Activated CD4-positive, alpha-beta T cell treated with anti-CD3 and anti-CD28 coated beads, Interleukin-2, Interleukin-6, amounts not matched to agents 100 ng/mL and 50 ng/mL, durations not matched to agents 16 hours and 8 hours (primary cell): ENCODE data around the gene RASSF3.
A peak's percentile ranks its signal among the peaks of the same experiment; 100 is the strongest.

Experiments
- DNase-seq: peaks from one replicate; pipeline ENCODE4 v3.0.0-alpha.2; 2020

The RASSF3 gene

DNA sequence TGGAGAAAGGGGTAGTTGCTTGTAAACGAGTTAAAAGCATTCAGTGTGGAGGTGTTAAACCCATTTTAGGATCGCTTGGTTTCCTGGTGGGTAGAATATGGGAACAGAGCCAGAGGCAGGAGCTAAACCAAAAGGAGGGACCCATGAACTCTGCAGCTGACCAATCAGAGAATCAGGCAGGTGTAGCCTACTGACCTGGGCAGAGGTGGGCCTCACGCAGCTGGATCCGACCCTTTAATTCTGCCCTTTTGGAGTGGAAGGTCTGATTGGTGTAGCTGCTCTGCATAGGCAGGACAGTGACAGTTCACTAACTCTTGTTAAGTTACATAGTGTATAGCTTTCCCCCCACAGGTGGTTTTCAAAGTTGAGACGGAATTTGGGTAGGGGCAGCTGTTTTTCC is 85.3 kb downstream of the RASSF3 start:
- DNase-seq = no peak

GRCh38 chr12:64696080-64696741 is 85.9 kb downstream of the RASSF3 start:
- no peak for DNase-seq

DNA sequence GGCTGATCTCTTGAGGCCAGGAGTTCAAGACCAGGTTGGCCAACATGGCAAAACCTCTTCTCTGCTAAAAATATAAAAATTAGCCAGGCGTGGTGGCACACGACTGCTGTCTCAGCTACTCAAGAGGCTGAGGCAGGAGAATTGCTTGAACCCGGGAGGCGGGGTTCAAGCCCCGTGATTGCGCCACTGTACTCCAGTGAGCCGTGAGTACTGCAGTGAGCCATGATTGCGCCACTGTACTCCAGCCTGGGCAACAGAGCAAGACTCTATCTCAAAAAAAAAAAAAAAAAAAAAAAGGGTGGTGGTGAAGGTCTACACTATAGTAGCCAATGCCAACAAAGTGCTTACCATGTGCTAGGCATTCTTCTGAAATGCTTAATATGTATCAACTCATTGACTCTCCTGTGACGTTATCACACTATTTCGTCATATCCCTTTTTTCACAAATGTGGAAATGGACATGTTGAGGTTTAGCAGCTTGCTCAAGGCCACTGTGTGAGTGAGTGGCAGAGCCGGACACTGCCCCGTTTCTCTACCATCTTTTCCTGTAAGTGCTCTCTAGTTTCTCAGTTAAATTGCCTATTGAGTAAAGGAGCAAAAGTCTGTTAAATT is 89.3 kb downstream of the RASSF3 start:
- DNase-seq = no peak

DNA sequence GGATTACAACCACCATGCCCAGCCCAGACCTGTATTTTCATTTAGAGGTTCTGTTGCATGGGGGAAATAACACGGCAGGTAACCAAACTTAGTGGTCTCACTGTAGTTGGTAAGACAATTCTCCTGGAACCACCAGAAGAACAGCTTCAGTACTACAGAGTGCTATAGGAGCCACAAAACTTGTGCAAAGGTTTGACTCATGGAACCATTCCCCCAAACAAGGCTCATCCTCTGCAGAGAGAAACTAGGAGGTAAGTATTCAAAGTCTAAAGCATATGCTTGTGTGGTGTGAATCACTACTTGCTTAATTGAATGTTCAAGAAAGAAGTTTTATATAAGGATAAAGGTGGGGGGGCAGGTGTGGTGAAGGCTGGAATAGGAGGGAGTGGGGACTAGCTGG is 90.2 kb downstream of the RASSF3 start:
- no peak for DNase-seq

GRCh38 chr12:64701283-64701682 is 91.0 kb downstream of the RASSF3 start:
- no peak for DNase-seq

GRCh38 chr12:64706306-64706705 is 96.0 kb downstream of the RASSF3 start:
- DNase-seq = no peak

GRCh38 chr12:64706857-64707256 is 96.6 kb downstream of the RASSF3 start:
- no peak for DNase-seq

- DNase-seq = no peak
These were observed 97.1 kb downstream of the RASSF3 start for GRCh38 chr12:64707362-64707761.

- DNase-seq = no peak
These were observed 97.6 kb downstream of the RASSF3 start for GRCh38 chr12:64707926-64708325.

GRCh38 chr12:64709429-64709828 is 99.1 kb downstream of the RASSF3 start:
- DNase-seq = no peak

- no peak for DNase-seq
These were observed 103.1 kb downstream of the RASSF3 start for GRCh38 chr12:64713376-64713775.

DNA sequence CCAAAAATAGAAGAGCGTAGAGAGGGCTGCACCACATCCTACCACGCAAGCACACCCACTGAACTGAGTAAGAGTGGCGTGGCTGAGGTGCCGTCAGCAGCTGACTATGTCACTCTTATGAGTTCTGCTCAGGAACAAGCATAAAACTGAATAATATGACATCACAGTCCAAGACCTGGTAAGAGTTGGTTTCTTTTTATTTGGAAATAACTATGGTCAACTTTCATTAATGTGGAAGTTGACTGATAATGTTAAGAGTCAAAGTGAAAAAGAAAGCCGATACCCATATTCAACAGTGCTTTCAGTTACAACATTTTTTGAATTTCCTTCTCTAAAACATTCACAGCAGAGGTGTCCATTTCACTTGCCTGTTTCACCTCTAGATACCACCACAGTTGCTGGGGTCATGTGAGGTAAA is 104.3 kb downstream of the RASSF3 start:
- peak; percentile 44 for DNase-seq

DNA sequence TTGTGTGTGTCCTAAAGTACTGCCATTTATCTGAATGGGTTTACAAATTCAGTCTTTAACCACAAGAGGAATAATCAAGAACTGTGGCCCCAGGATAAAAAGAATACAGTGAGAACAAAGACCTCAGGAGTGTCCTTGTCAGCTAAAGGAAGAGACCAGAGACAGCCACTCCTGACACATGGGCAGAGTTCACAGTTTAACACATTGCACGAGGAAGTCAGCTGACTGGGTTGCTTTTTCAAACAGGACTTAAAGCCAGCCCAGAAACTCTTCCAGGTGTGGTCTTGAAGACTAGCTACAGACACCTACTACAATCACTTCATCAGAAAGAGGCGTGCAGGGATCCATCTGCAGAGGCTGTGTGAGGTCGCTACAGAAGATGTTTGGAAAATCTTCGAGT is 106.1 kb downstream of the RASSF3 start:
- no peak for DNase-seq

DNA sequence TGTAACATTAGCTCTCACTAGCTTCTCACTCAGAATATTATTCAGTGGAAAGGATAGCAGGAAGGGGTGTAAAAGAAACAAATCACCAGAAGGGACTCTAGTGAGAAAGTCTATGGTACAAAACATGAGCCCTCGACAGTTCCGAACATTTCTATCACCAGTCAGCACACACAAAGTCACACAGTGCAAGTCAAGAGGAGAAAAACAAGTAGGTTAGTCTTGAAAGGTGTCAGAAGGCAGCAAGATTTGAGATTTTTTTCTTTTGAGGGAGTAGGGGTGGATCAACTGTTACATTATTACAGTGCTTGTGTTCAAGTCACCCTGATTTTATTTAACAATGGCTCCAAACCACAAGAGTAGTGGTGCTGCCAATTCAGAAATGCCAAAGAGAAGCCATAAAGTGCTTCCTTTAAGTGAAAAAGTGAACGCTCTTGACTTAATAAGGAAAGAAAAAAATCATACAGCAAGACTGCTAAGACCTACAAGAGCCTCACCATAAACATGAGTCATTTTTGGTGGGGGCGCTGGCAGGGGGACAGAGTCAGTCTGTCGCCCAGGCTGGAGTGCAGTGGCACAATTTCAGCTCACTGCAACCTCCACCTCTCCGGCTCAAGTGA is 106.7 kb downstream of the RASSF3 start:
- no peak for DNase-seq

DNA sequence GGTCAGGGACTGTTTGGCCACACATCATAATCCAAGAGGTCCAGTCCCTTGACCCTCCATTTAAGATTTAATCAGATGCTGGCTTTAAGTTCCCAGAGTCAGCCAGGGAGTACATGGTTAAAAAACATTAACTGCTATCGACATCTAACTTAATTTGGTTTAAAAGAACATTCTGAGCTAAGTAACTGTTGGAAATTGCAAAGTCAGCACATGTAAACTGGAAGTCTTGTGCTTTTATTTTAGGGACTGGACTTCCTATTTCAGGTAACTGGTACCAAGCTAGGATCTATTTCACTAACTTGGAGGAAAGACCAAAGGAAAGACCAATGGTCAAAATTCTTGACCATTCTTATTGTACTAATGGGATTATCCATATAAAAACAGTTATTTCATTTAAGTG is 108.4 kb downstream of the RASSF3 start:
- DNase-seq = no peak

DNA sequence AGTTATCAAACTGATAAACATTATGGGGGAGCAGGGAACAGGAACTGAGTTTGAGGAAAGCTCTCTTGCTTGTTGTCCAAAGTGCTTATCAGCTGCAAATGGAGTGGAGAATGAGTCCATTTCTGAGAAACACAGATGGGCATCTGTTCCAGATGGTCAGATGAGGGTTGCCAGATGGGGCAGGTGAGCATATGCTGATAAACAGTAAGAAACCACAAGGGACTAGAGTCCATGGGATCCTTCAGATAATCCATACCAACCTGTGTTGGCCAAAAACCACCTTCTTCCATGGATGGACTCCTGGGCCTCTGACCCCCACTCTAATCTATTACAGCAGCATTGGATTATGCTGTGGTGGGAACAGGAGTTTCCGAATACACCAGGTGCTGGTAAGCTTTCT is 110.6 kb downstream of the RASSF3 start:
- no peak for DNase-seq

- no peak for DNase-seq
These were observed 112.5 kb downstream of the RASSF3 start for GRCh38 chr12:64722835-64723234.

GRCh38 chr12:64723630-64724029 is 113.3 kb downstream of the RASSF3 start:
- no peak for DNase-seq

GRCh38 chr12:64724201-64724745 is 114.0 kb downstream of the RASSF3 start:
- no peak for DNase-seq

GRCh38 chr12:64729909-64730587 is 119.8 kb downstream of the RASSF3 start:
- no peak for DNase-seq

DNA sequence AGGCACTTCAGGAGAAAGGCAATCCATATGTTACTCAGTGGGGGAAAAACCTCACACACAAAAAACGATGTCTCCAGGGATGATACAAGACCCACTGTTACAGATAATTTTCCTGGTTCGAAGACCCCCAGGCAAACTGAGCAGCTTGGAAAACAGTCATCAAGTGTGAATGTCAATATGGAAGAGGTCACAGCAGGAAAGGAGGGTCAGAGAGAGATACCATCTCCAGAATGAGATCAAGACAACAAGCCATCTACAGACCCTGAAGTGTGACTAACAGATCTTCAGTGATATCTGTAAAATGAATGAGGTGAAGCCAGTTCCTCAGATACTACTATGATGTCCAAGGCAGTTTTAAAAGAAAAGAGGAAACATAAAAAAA is 120.3 kb downstream of the RASSF3 start:
- no peak for DNase-seq

DNA sequence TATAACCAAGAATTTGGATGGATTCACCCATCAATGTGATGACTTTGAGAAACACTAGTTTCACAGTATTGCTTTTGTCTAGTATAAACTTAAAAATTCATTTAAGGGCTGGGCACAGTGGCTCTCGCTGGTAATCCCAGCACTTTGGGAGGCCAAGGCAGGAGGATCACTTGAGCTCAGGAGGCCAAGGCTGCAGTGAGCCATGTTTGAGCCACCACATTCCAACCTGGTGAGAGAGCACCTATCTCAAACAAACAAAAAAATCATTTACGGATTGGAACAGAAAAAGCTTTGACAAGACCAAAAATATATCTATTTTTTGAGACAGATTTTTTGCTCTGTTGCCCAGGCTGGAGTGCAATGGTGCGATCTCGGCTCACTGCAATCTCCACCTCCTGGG is 121.4 kb downstream of the RASSF3 start:
- DNase-seq = no peak

DNA sequence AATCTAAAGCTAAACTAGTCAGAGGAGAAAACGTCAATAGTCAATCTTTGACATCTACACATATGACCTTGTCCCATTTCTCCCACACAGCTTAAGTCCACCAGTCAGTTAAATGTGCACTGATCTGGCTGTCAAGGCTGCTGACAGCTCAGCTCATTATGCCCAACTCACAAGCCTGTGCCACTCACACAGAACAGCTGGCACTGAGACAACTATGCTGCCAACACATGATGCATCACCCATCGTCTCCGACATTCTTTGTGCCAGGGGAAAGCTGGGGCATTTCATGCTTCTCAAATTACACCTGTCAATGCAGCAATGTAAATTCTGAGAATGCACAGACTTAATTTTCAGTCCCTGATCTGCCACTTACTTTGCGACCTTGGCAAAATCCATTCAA is 123.6 kb downstream of the RASSF3 start:
- DNase-seq = no peak

DNA sequence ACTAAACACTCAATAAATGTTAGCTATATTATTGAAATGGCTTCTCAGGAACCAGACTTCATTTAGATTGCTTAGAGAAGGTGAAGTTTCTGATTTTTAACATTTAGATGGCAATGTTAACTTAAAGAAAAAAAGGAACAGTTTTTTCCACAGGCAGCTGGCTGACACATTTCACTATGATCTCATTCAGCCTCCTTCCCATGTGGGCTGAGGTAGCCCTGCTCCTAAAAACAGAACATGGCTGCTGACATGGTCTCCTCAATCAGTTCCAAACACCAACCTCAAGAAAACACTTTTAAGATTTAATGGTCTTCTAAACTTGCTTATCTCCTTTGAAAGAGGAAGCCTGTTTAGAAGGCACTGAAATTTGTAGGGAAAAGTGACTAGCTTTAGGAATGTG is 125.1 kb downstream of the RASSF3 start:
- DNase-seq = no peak
